ENCODE data around the gene CHRM5. TPM values are rescaled to one million over a fixed set of nuclear protein-coding genes. Genes with fewer than 3 reads are reported as not detected.
A peak's percentile ranks its signal among the peaks of the same experiment; 100 is the strongest.

Gene CHRM5
- total and polyA plus RNA-seq, 3 donors from 2014 or later = 0.81 to 1.3 (median 0.94) TPM

GRCh38 chr15:34106423-34106822 is 138.1 kb downstream of the CHRM5 start:
- intact Hi-C loops (cut with DNase I; ENCODE audit: low total_unique reads) = loop anchor here (10.0 kb wide), 1 partner anchor 118 kb away; the partner anchor contains the start of gene EMC4
- Histone ChIP-seq H3K27me3 (no peaks in the 10 kb centered on the region), H3K4me3 (no peak overlapping the region), H3K9me3 (no peaks in the 10 kb centered on the region), H3K4me1 (no peaks in the 10 kb centered on the region), H3K36me3 (ENCODE audit: low read depth, missing control alignments) (no peaks in the 10 kb centered on the region), H3K27ac (no peak overlapping the region)
- TF ChIP-seq, protein P1, sequence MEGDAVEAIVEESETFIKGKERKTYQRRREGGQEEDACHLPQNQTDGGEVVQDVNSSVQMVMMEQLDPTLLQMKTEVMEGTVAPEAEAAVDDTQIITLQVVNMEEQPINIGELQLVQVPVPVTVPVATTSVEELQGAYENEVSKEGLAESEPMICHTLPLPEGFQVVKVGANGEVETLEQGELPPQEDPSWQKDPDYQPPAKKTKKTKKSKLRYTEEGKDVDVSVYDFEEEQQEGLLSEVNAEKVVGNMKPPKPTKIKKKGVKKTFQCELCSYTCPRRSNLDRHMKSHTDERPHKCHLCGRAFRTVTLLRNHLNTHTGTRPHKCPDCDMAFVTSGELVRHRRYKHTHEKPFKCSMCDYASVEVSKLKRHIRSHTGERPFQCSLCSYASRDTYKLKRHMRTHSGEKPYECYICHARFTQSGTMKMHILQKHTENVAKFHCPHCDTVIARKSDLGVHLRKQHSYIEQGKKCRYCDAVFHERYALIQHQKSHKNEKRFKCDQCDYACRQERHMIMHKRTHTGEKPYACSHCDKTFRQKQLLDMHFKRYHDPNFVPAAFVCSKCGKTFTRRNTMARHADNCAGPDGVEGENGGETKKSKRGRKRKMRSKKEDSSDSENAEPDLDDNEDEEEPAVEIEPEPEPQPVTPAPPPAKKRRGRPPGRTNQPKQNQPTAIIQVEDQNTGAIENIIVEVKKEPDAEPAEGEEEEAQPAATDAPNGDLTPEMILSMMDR (IDR thresholded peaks at IDR 0.05) = no peak
- TF ChIP-seq POLR2A (IDR thresholded peaks at IDR 0.05) = no peak
- DNase-seq = no peak
- WGBS, 2 donors = 96 to 100% methylated on average over 1 of the region's 1 CpG

GRCh38 chr15:34107315-34107714 is 139.0 kb downstream of the CHRM5 start:
- intact Hi-C loops (cut with DNase I; ENCODE audit: low total_unique reads) = loop anchor here (10.0 kb wide), 1 partner anchor 117 kb away; the partner anchor contains the start of gene EMC4
- Histone ChIP-seq H3K4me3 (no peak overlapping the region), H3K27ac (no peak overlapping the region), H3K27me3 (no peaks in the 10 kb centered on the region), H3K4me1 (no peaks in the 10 kb centered on the region), H3K9me3 (no peaks in the 10 kb centered on the region), H3K36me3 (ENCODE audit: low read depth, missing control alignments) (no peaks in the 10 kb centered on the region)
- no peak for DNase-seq
- no peak for TF ChIP-seq POLR2A (IDR thresholded peaks at IDR 0.05)
- TF ChIP-seq, protein P1 (IDR thresholded peaks at IDR 0.05) = no peak
- WGBS, 2 donors = 92 to 94% methylated on average over 2 of the region's 2 CpGs

DNA sequence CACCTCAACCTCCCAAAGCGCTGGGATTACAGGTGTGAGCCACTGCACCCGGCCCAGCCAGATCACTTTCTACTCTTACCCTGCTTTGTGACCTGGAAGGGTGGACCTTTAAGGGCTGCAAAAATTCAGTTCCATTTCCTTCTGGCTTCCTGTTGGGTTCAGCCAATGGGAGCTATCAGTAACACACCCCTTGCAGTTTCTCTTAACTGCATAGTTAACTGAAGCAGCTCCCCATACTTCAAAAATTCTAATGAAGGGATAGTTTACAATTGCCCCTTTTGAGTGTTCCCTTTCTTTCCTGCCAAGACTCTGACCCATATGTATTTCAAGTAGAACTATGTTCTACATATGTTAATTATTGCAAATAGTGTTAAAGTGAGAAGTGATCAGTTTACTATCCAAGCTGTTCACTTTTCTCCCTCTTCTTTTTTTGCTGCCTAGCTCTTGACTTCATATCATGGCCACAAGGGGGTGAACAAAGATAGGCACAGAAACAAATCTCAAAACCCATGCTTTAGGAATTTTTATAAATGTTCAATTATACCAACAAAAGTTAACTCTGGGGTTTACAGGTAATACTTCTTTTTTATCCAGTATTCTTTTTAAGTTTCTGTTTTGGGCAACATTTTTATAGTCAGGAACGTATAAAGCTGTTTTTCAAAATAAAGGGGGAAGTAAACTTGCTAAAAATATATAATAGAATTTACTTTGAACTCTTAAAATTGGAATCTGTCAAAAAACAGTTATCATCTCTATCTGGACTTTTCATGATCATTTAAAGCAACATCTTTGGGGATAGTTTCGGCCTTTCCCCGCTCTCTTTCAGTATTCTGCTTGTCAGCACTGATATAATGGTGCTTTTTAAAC is 141.7 kb downstream of the CHRM5 start:
- no peak for TF ChIP-seq POLR2A (IDR thresholded peaks at IDR 0.05)
- TF ChIP-seq, protein P1 (IDR thresholded peaks at IDR 0.05) = peak; percentile 39 to 51 (median 50)
- no peak for DNase-seq
- H3K27me3 ChIP-seq = no peaks in the 10 kb centered on the region
- 76% methylated on average over 5 of the region's 5 CpGs for WGBS, 2 donors
- no peak overlapping the region for H3K4me3 ChIP-seq
- intact Hi-C loops (cut with DNase I; ENCODE audit: low total_unique reads) = loop anchor here (10.0 kb wide), 1 partner anchor 115 kb away; the partner anchor contains the start of gene EMC4
- no peaks in the 10 kb centered on the region for H3K36me3 ChIP-seq (ENCODE audit: low read depth, missing control alignments)
- no peaks in the 10 kb centered on the region for H3K4me1 ChIP-seq
- H3K27ac ChIP-seq = no peak overlapping the region
- no peaks in the 10 kb centered on the region for H3K9me3 ChIP-seq

- no peaks in the 10 kb centered on the region for H3K27me3 ChIP-seq
- DNase-seq = no peak
- H3K27ac ChIP-seq = no peak overlapping the region
- no peaks in the 10 kb centered on the region for H3K4me1 ChIP-seq
- no peaks in the 10 kb centered on the region for H3K36me3 ChIP-seq (ENCODE audit: low read depth, missing control alignments)
- WGBS, 2 donors = 75 to 84% methylated on average over 6 of the region's 6 CpGs
- no peak overlapping the region for H3K4me3 ChIP-seq
- TF ChIP-seq, protein P1 (IDR thresholded peaks at IDR 0.05) = no peak
- TF ChIP-seq POLR2A (IDR thresholded peaks at IDR 0.05) = no peak
- intact Hi-C loops (cut with DNase I; ENCODE audit: low total_unique reads) = no loop called here
- no peaks in the 10 kb centered on the region for H3K9me3 ChIP-seq
These were observed 143.2 kb downstream of the CHRM5 start for GRCh38 chr15:34111488-34111887.
